HG02840 (cell line): ENCODE measurements around the gene HSF5.
A peak's percentile ranks its signal among the peaks of the same experiment; 100 is the strongest.
"Not testable (repeated sequence)": the region's sequence is repeated elsewhere in the genome, so short reads cannot be mapped to it uniquely, and the experiment has no call there.

ENCODE experiments used
- ATAC-seq: cut with Tn5 transposase; IDR thresholded peaks from one replicate; pipeline ENCODE4 v1.9.1; 2021; ENCODE audit warnings: mild to moderate bottlenecking, moderate library complexity, moderate number of reproducible peaks; ENCODE audit not compliant: unreplicated experiment, low FRiP score

The HSF5 gene

GRCh38 chr17:58517378-58517927 is 29.2 kb upstream of the HSF5 start:
- peak; percentile 29 for ATAC-seq

- no peak for ATAC-seq
These were observed 28.6 kb upstream of the HSF5 start for GRCh38 chr17:58516644-58517377.

GRCh38 chr17:58515286-58515685 is 27.1 kb upstream of the HSF5 start:
- no peak for ATAC-seq

GRCh38 chr17:58514770-58515157 is 26.6 kb upstream of the HSF5 start:
- ATAC-seq = no peak

- no peak for ATAC-seq
These were observed 26.0 kb upstream of the HSF5 start, which contains the start of gene MTMR4 for GRCh38 chr17:58513965-58514769. MTMR4 (minus strand) TSS chr17:58514638; CDS start chr17:58514407, 231 bp downstream.

GRCh38 chr17:58513267-58513964 is 25.2 kb upstream of the HSF5 start:
- ATAC-seq = no peak

- ATAC-seq = no peak
These were observed 21.9 kb upstream of the HSF5 start for GRCh38 chr17:58510075-58510474.

GRCh38 chr17:58508341-58509067 is 20.3 kb upstream of the HSF5 start:
- no peak for ATAC-seq

GRCh38 chr17:58507123-58507634 is 19.0 kb upstream of the HSF5 start:
- no peak for ATAC-seq

GRCh38 chr17:58506354-58507080 is 18.3 kb upstream of the HSF5 start:
- ATAC-seq = no peak

GRCh38 chr17:58504826-58505351 is 16.7 kb upstream of the HSF5 start:
- ATAC-seq = peak; percentile 84

GRCh38 chr17:58503866-58504265 is 15.7 kb upstream of the HSF5 start:
- no peak for ATAC-seq

- ATAC-seq = not testable (repeated sequence)
These were observed 14.9 kb upstream of the HSF5 start for GRCh38 chr17:58503134-58503533.

GRCh38 chr17:58501451-58501850 is 13.2 kb upstream of the HSF5 start:
- no peak for ATAC-seq

- no peak for ATAC-seq
These were observed 10.1 kb upstream of the HSF5 start for GRCh38 chr17:58498177-58498828.

- ATAC-seq = no peak
These were observed 5.3 kb upstream of the HSF5 start for GRCh38 chr17:58493506-58493905.

- no peak for ATAC-seq
These were observed 4.3 kb upstream of the HSF5 start for GRCh38 chr17:58492238-58493121.
